Measurements from ENCODE around the gene PGLYRP2. TPM values are rescaled to one million over a fixed set of nuclear protein-coding genes. Genes with fewer than 3 reads are reported as not detected.

PGLYRP2 gene, protein sequence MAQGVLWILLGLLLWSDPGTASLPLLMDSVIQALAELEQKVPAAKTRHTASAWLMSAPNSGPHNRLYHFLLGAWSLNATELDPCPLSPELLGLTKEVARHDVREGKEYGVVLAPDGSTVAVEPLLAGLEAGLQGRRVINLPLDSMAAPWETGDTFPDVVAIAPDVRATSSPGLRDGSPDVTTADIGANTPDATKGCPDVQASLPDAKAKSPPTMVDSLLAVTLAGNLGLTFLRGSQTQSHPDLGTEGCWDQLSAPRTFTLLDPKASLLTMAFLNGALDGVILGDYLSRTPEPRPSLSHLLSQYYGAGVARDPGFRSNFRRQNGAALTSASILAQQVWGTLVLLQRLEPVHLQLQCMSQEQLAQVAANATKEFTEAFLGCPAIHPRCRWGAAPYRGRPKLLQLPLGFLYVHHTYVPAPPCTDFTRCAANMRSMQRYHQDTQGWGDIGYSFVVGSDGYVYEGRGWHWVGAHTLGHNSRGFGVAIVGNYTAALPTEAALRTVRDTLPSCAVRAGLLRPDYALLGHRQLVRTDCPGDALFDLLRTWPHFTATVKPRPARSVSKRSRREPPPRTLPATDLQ
- total RNA-seq (not detected in 2 replicates), polyA plus RNA-seq (not detected in 2 replicates), polyA minus RNA-seq (ENCODE audit: low replicate concordance) (not detected in 2 replicates)
- polyA plus RNA-seq (2012), result not detected in 2 replicates

DNA sequence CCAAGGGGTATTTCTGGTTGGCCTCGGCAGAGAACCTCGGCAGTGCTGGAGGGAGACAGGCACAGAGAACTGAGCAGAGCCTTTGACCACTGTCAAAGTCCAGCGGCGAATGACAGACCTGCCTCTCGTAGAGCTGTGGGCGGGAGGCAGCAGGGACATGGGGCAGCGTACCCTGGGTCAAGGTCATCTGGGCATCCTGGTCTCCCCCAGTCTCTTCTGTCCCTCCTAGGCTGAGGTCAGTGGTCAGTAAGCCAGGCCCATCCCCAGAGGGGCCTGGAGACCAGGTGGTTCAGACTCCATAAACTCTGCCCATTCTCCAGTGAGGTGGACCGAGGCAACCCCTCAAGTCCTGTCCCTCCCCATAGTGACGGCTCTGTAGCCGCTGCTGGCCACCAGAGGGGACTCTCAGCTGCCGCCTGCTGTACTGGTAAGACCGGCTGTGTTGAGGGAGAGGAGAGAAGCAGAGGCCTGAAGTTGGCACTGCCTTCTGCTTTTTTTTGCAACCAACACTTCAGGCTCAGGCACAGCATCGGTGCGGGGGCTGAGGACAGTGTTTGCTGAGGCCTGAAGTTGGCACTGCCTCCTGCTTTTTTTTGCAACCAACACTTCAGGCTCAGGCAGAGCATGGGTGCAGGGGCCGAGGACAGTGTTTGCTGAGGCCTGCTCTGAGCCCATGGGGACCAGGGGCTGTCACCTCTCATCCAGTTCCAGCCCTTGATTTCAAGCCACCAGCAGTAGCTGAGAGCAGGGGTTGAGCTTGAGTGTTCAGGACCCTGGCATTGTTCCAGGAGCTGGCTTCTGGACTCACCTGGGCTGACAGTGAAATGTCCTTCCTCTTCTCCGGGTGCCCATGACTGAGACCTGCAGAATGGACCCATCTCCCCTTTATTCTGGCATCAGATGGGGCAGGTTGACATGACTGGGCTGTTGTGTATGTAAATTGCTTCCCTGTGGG, at the start of gene PGLYRP2:
Gene PGLYRP2 (minus strand): TSS at position 111 of the 955 bp plus-strand sequence. CDS start 130 bp downstream, outside the sequence.
- H4K20me1 ChIP-seq (ENCODE audit: control insufficient read depth, extremely low read depth, insufficient read depth, low read length), result no peaks in the 10 kb centered on the region
- no peak within 1 kb of the TSS for H3K9ac ChIP-seq (ENCODE audit: insufficient read depth, low read length)
- no peak for DNase-seq (ENCODE audit: low read depth in 2 of 2)
- H3K4me3 ChIP-seq (replicated peaks in 1 of 4; ENCODE audit: control extremely low read depth in 1 of 4, insufficient read depth in 1 of 4, low read depth in 3 of 4, low read length in 4 of 4), result no peak within 1 kb of the TSS
- no peak within 1 kb of the TSS for H3K27ac ChIP-seq (ENCODE audit: insufficient read depth, low read length)
- no peak within 1 kb of the TSS for H3K4me2 ChIP-seq (ENCODE audit: extremely low read depth, insufficient read depth, low read length)
- no peak within 1 kb of the TSS for H2AFZ ChIP-seq (ENCODE audit: low read length)
- no peaks in the 10 kb centered on the region for H3K27me3 ChIP-seq (ENCODE audit: control insufficient read depth, insufficient read depth, low read length)
- no peaks in the 10 kb centered on the region for H3K36me3 ChIP-seq (ENCODE audit: control insufficient read depth, insufficient read depth, low read length)
- no peaks in the 10 kb centered on the region for H3K4me1 ChIP-seq (ENCODE audit: control insufficient read depth, extremely low read depth, insufficient read depth, low read length)
- TF ChIP-seq EZH2 (IDR thresholded peaks at IDR 0.05; ENCODE audit: low read length, missing control alignments), result no peak
- TF ChIP-seq, protein P1, sequence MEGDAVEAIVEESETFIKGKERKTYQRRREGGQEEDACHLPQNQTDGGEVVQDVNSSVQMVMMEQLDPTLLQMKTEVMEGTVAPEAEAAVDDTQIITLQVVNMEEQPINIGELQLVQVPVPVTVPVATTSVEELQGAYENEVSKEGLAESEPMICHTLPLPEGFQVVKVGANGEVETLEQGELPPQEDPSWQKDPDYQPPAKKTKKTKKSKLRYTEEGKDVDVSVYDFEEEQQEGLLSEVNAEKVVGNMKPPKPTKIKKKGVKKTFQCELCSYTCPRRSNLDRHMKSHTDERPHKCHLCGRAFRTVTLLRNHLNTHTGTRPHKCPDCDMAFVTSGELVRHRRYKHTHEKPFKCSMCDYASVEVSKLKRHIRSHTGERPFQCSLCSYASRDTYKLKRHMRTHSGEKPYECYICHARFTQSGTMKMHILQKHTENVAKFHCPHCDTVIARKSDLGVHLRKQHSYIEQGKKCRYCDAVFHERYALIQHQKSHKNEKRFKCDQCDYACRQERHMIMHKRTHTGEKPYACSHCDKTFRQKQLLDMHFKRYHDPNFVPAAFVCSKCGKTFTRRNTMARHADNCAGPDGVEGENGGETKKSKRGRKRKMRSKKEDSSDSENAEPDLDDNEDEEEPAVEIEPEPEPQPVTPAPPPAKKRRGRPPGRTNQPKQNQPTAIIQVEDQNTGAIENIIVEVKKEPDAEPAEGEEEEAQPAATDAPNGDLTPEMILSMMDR (conservative IDR thresholded peaks at IDR 0.05 in 1 of 2, IDR thresholded peaks at IDR 0.05 in 1 of 2; ENCODE audit: low read depth in 1 of 2, low read length in 2 of 2), result no peak
- no peaks in the 10 kb centered on the region for H3K79me2 ChIP-seq (ENCODE audit: control insufficient read depth, insufficient read depth, low read length)
- H3K9me3 ChIP-seq (ENCODE audit: control insufficient read depth, insufficient read depth, low read depth, low read length), result no peaks in the 10 kb centered on the region

DNA sequence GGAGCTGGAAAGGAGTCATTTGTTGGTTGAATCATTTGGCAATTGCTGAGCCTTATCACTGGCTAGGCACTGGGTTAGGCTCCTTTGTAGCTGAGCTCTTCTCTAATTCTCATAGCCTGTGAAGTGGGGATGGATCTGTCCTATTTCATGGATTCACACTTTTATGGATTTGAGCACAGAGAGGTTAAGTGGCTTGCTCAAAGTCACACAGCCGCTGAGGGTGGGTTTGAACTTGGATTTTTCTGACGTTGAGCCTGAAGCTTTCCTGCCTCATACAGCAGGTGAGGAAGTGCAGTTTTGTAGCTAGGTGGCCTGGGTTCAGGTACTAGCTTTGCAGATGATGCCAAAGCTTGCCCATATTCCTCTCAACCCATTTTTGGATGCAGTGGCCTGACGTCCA, 48.4 kb upstream of the PGLYRP2 start:
- no peaks in the 10 kb centered on the region for H3K36me3 ChIP-seq (ENCODE audit: control insufficient read depth, insufficient read depth, low read length)
- no peak overlapping the region for H3K4me3 ChIP-seq (replicated peaks in 1 of 4; ENCODE audit: control extremely low read depth in 1 of 4, insufficient read depth in 1 of 4, low read depth in 3 of 4, low read length in 4 of 4)
- H3K27ac ChIP-seq (ENCODE audit: insufficient read depth, low read length), result no peak overlapping the region
- H4K20me1 ChIP-seq (ENCODE audit: control insufficient read depth, extremely low read depth, insufficient read depth, low read length), result no peaks in the 10 kb centered on the region
- no peak for DNase-seq (ENCODE audit: low read depth in 2 of 2)
- no peak overlapping the region for H2AFZ ChIP-seq (ENCODE audit: low read length)
- no peak for TF ChIP-seq EZH2 (IDR thresholded peaks at IDR 0.05; ENCODE audit: low read length, missing control alignments)
- TF ChIP-seq, protein P1 (conservative IDR thresholded peaks at IDR 0.05 in 1 of 2, IDR thresholded peaks at IDR 0.05 in 1 of 2; ENCODE audit: low read depth in 1 of 2, low read length in 2 of 2), result no peak
- H3K27me3 ChIP-seq (ENCODE audit: control insufficient read depth, insufficient read depth, low read length), result no peaks in the 10 kb centered on the region
- no peak overlapping the region for H3K9ac ChIP-seq (ENCODE audit: insufficient read depth, low read length)
- H3K79me2 ChIP-seq (ENCODE audit: control insufficient read depth, insufficient read depth, low read length), result no peaks in the 10 kb centered on the region
- H3K9me3 ChIP-seq (ENCODE audit: control insufficient read depth, insufficient read depth, low read depth, low read length), result no peaks in the 10 kb centered on the region
- H3K4me2 ChIP-seq (ENCODE audit: extremely low read depth, insufficient read depth, low read length), result no peak overlapping the region
- H3K4me1 ChIP-seq (ENCODE audit: control insufficient read depth, extremely low read depth, insufficient read depth, low read length), result no peaks in the 10 kb centered on the region

Measured in fibroblast of lung (primary cell).